OCI-LY3 (cell line): Measurements from ENCODE around the gene HSPA8.
A peak's percentile ranks its signal among the peaks of the same experiment; 100 is the strongest.

Source experiments
- CTCF ChIP-seq: fragments of 200-600, 300-600 bp; sonication (generic); IDR thresholded peaks from 2 replicates; pipeline ENCODE4 v1.5.1; 2014; ENCODE audit warnings: antibody characterized with exemption, low read length, low read depth
- EZH2phosphoT487 ChIP-seq: fragments of 200-600 bp; shearing (Covaris generic); IDR thresholded peaks from 2 replicates; pipeline ENCODE4 v1.6.1; 2018; ENCODE audit warnings: antibody characterized with exemption, mixed run types, low read depth

- peak; percentile 73 for TF ChIP-seq CTCF
- no peak for TF ChIP-seq EZH2phosphoT487
Measured at GRCh38 chr11:123054301-123055065, 7.5 kb downstream of the HSPA8 start.
